K562 (cell line): Measurements from ENCODE around the gene RASSF10. TPM values are rescaled to one million over a fixed set of nuclear protein-coding genes. Genes with fewer than 3 reads are reported as not detected.

Experiments
- ATAC-seq: fragments of 200-7000 bp; cut with Tn5 transposase; 3 replicates; pipeline ENCODE4 v1.9.1; 2020; ENCODE audit warnings: moderate library complexity
- BruUV-seq: library from RNA; stranded (reverse); fragments of 400-500 nt; replicated peaks from 2 replicates; lab custom pipeline; 2021; lab: Mats Ljungman, UMichigan
- CTCF ChIA-PET: fragments of 300-600 bp; formaldehyde crosslinking; extraction: SDS; loops from one replicate; lab custom pipeline; 2021; ENCODE audit warnings: low intra/inter-chr PET ratio; lab: Yijun Ruan, JAX
- POLR2A ChIA-PET: fragments of 300-600, 350-650 bp; sonication (Branson Sonifier 250); formaldehyde crosslinking; extraction: SDS; loops from one replicate; lab custom pipeline; 2021; ENCODE audit warnings: antibody characterized with exemption, inconsistent platforms; lab: Yijun Ruan, JAX
- DNase-seq, 4 experiments: peaks; one replicate each; pipeline versions ENCODE4 v3.0.0 to v3.0.0-alpha.2; 2011 to 2018; ENCODE audit warnings: low spot score in 3 of 4, mixed read lengths in 3 of 4; ENCODE audit errors: extremely low read depth in 1 of 4
- FAIRE-seq: peaks from 2 replicates; lab custom pipeline; 2011; peaks lifted over from hg19 to GRCh38; lab: Jason Lieb, UNC
- H2AFZ ChIP-seq: 2 replicates; pipeline ENCODE4 v1.6.0; 2011; ENCODE audit warnings: low read depth, low read length, control low read depth, inconsistent platforms
- H3K27ac ChIP-seq: fragments of 200-600 bp; 3 replicates; pipeline ENCODE4 v1.8.0; 2011; ENCODE audit warnings: low read depth, mild to moderate bottlenecking, control low read depth, inconsistent platforms, low read length, moderate library complexity, mixed read lengths; ENCODE audit errors: extremely low read depth
- H3K27me3 ChIP-seq, 2 experiments: fragments of 300-600 bp in 1 of 2; 2 replicates in 1 of 2; 3 replicates in 1 of 2; pipeline versions ENCODE4 v1.6.0 to v1.8.0; 2011; ENCODE audit warnings: inconsistent platforms in 2 of 2, low read length in 2 of 2, mild to moderate bottlenecking in 1 of 2, mixed read lengths in 1 of 2, moderate library complexity in 1 of 2; ENCODE audit not compliant: control insufficient read depth in 2 of 2, insufficient read depth in 2 of 2
- H3K36me3 ChIP-seq: fragments of 300-600 bp; 3 replicates; pipeline ENCODE4 v1.8.0; 2011; ENCODE audit warnings: mild to moderate bottlenecking, low read length, inconsistent platforms; ENCODE audit not compliant: control insufficient read depth, insufficient read depth
- H3K4me1 ChIP-seq, 2 experiments: fragments of 200-600 bp in 1 of 2; replicated peaks in 1 of 2; 2 replicates in 1 of 2; 3 replicates in 1 of 2; pipeline versions ENCODE4 v1.5.1 to v1.8.0; 2011; ENCODE audit warnings: inconsistent platforms in 2 of 2, low read length in 2 of 2, mild to moderate bottlenecking in 1 of 2, mixed read lengths in 1 of 2, moderate library complexity in 1 of 2; ENCODE audit not compliant: control insufficient read depth in 2 of 2, insufficient read depth in 2 of 2
- H3K4me2 ChIP-seq: 2 replicates; pipeline ENCODE4 v1.6.1; 2011; ENCODE audit warnings: low read length, control low read depth, inconsistent platforms, mixed read lengths; ENCODE audit not compliant: insufficient read depth
- H3K4me3 ChIP-seq: fragments of 200-600 bp; sonication (generic), shearing (Covaris generic); 2 replicates; pipeline ENCODE4 v1.5.1; 2016; ENCODE audit warnings: control low read depth, inconsistent platforms
- H3K79me2 ChIP-seq: fragments of 200-600 bp; 3 replicates; pipeline ENCODE4 v1.8.0; 2011; ENCODE audit warnings: low read length, inconsistent platforms; ENCODE audit not compliant: control insufficient read depth, insufficient read depth
- H3K9ac ChIP-seq, 2 experiments: 2 replicates each; pipeline versions ENCODE4 v1.6.0 to v1.6.1; 2011; ENCODE audit warnings: low read depth in 2 of 2, low read length in 2 of 2, control low read depth in 1 of 2, inconsistent platforms in 1 of 2, mild to moderate bottlenecking in 1 of 2, mixed read lengths in 1 of 2; ENCODE audit not compliant: insufficient read depth in 1 of 2
- H3K9me1 ChIP-seq: one replicate; pipeline ENCODE4 v1.6.0; 2011; ENCODE audit warnings: inconsistent platforms, mild to moderate bottlenecking, low read length, moderate library complexity; ENCODE audit not compliant: control insufficient read depth, insufficient read depth
- H3K9me3 ChIP-seq: replicated peaks from 2 replicates; pipeline ENCODE4 v1.5.1; 2011; ENCODE audit warnings: low read depth, low read length, inconsistent platforms; ENCODE audit not compliant: control insufficient read depth, insufficient read depth
- H4K20me1 ChIP-seq: replicated peaks from 2 replicates; pipeline ENCODE4 v1.6.1; 2011; ENCODE audit warnings: low read length, inconsistent platforms, mixed read lengths; ENCODE audit not compliant: control insufficient read depth, insufficient read depth
- ARID1B ChIP-seq: fragments of 450-650 bp; IDR thresholded peaks from 2 replicates; pipeline ENCODE4 v1.6.1; 2016; ENCODE audit warnings: antibody characterized with exemption, mild to moderate bottlenecking, inconsistent platforms
- HES1 ChIP-seq: fragments of 450-650 bp; IDR thresholded peaks from 2 replicates; pipeline ENCODE4 v1.6.1; 2016; ENCODE audit warnings: low read depth, mild to moderate bottlenecking, moderate library complexity
- NFIC ChIP-seq: fragments of 450-650 bp; IDR thresholded peaks from 2 replicates; pipeline ENCODE4 v1.6.1; 2017; ENCODE audit warnings: mild to moderate bottlenecking, inconsistent platforms
- NFXL1 ChIP-seq: fragments of 450-650 bp; formaldehyde crosslinking; IDR thresholded peaks from 2 replicates; pipeline ENCODE4 v1.4.0; 2021; ENCODE audit warnings: mild to moderate bottlenecking
- OTX1 ChIP-seq: fragments of 450-650 bp; formaldehyde crosslinking; IDR thresholded peaks from 2 replicates; pipeline ENCODE4 v1.4.0; 2022; ENCODE audit warnings: mild to moderate bottlenecking
- POLR2A ChIP-seq: fragments of 450-650 bp; conservative IDR thresholded peaks from 2 replicates; pipeline ENCODE4 v1.6.1; 2016
- POLR2B ChIP-seq: fragments of 450-650 bp; IDR thresholded peaks from 2 replicates; pipeline ENCODE4 v1.6.1; 2018; ENCODE audit warnings: low read depth; ENCODE audit not compliant: partially characterized antibody
- RBFOX2 ChIP-seq: fragments of 200-400 bp; formaldehyde crosslinking; IDR thresholded peaks from 2 replicates; pipeline ENCODE4 v1.6.1; 2017; ENCODE audit warnings: low read depth, mild to moderate bottlenecking, low read length, moderate library complexity
- SPI1 ChIP-seq: IDR thresholded peaks from 2 replicates; pipeline ENCODE4 v1.6.1; 2011; ENCODE audit warnings: low read depth, low read length, control low read depth, borderline replicate concordance
- SUPT5H ChIP-seq: fragments of 450-650 bp; IDR thresholded peaks from 2 replicates; pipeline ENCODE4 v1.6.1; 2016
- WGBS: fragments of 100-300 bp; shearing (Covaris generic); methylation state at CpG from one replicate; pipeline ENCODE4 v1.1.6; 2016; ENCODE audit warnings: low coverage, mixed read lengths; ENCODE audit not compliant: insufficient coverage; ENCODE audit errors: missing lambda C conversion rate; 5-methylcytosine and 5-hydroxymethylcytosine counted together
- in situ Hi-C: fragments of 300-500 bp; cut with MboI; formaldehyde crosslinking; loops from 4 replicates; pipeline ENCODE4 v1.15.0; 2018; ENCODE audit warnings: inconsistent platforms, mixed read lengths
- intact Hi-C: fragments of 100-400 bp; cut with micrococcal nuclease; formaldehyde crosslinking; loops from 2 replicates; pipeline ENCODE4 v1.14.2; 2022
- polyA plus RNA-seq, 8 experiments: library from polyadenylated mRNA; depleted of rRNA in 4 of 8; stranded (reverse) in 5 of 8; unstranded in 3 of 8; fragments of >200 nt; fragmentation: Nextera tagmentation in 2 of 8; fragmentation: Illumina TruSeq in 1 of 8; extraction: Ambion mirVana in 2 of 8; extraction: Trizol in 1 of 8; gene quantifications; 2 replicates each; pipeline versions ENCODE4 v1.2.1 to v1.2.3, GENCODE V29; 2011 to 2014; ENCODE audit warnings: inconsistent platforms in 1 of 8, missing spikeins in 1 of 8
- total RNA-seq, 7 experiments: library from RNA; depleted of rRNA in 6 of 7; stranded (reverse); fragments of >200 nt in 6 of 7; fragmentation: Illumina TruSeq in 2 of 7; extraction: Trizol in 2 of 7; gene quantifications; 2 replicates each; pipeline versions ENCODE4 v1.2.1 to v1.2.3, GENCODE V29; 2011 to 2021; ENCODE audit warnings: low replicate concordance in 1 of 7
- TF ChIP-seq, protein P1 (sequence below): fragments of 450-650 bp; IDR thresholded peaks from 2 replicates; pipeline ENCODE4 v1.6.1; 2016; ENCODE audit warnings: mild to moderate bottlenecking

The RASSF10 gene
- total and polyA plus RNA-seq, 9 of the 15 experiments (the other 6 are each of a cell fraction or from before 2014, with no cell fraction given): not detected

GRCh38 chr11:12973528-12974181 is 35.5 kb upstream of the RASSF10 start:
- Histone ChIP-seq H3K9ac (no peak overlapping the region), H3K9me3 (no peaks in the 10 kb centered on the region), H3K36me3 (peaks cover 65% of the 10 kb centered on the region), H3K27me3 (no peaks in the 10 kb centered on the region), H3K79me2 (peaks cover 27% of the 10 kb centered on the region), H3K27ac (no peak overlapping the region), H2AFZ (no peak overlapping the region)
- DNase-seq: no peak
- BruUV-seq: no TSS peak
- in situ Hi-C loops (no loop called here), intact Hi-C loops (no loop called here)
- 92% methylated on average over 1 of the region's 1 CpG for WGBS
- POLR2A ChIA-PET: interaction anchor here (0.6 to 2.1 kb wide), 6 partner anchors 11 to 647 kb away, joined by 3 to 10 read pairs (median 6); no protein-coding TSS in a partner anchor
- CTCF ChIA-PET: no interaction called here
- ATAC-seq: no peak
- peak; percentile 52 for TF ChIP-seq NFIC
- TF ChIP-seq HES1: no peak
- TF ChIP-seq, all 486 proteins: peak for 1
- Histone ChIP-seq H4K20me1 (peaks cover 10% of the 10 kb centered on the region; the same call in 1 of the 2 replicates), H3K9me1 (no peaks in the 10 kb centered on the region), H3K4me1 (peaks cover 0 to 7% of the 10 kb centered on the region in 2 experiments; a peak in 3 of 5 replicates), H3K4me3 (no peak overlapping the region), H3K4me2 (no peak overlapping the region)
- no peak for FAIRE-seq

- H4K20me1 ChIP-seq: peaks cover 19% of the 10 kb centered on the region; the same call in 1 of the 2 replicates
- intact Hi-C loops: no loop called here
- ChIA-PET POLR2A (interaction anchor here (0.8 to 1.5 kb wide), 4 partner anchors 7 to 44 kb away, joined by 3 to 7 read pairs (median 4); no protein-coding TSS in a partner anchor), CTCF (no interaction called here)
- DNase-seq (no peak), FAIRE-seq (no peak), ATAC-seq (no peak)
- WGBS: 7% methylated on average over 2 of the region's 2 CpGs
- TF ChIP-seq RBFOX2: 0 out of 2 replicates have a peak, but pooled peaks have one; percentile 26
- TF ChIP-seq POLR2B: peak; percentile 43
- TF ChIP-seq NFXL1 (CRISPR knock-in tag): no peak
- peak; percentile 60 for TF ChIP-seq POLR2A
- 0 out of 2 replicates have a peak, but pooled peaks have one; percentile 33 for TF ChIP-seq OTX1 (CRISPR knock-in tag)
- peak; percentile 21; the same call in 1 of the 2 replicates for TF ChIP-seq ARID1B
- TF ChIP-seq, protein P1, sequence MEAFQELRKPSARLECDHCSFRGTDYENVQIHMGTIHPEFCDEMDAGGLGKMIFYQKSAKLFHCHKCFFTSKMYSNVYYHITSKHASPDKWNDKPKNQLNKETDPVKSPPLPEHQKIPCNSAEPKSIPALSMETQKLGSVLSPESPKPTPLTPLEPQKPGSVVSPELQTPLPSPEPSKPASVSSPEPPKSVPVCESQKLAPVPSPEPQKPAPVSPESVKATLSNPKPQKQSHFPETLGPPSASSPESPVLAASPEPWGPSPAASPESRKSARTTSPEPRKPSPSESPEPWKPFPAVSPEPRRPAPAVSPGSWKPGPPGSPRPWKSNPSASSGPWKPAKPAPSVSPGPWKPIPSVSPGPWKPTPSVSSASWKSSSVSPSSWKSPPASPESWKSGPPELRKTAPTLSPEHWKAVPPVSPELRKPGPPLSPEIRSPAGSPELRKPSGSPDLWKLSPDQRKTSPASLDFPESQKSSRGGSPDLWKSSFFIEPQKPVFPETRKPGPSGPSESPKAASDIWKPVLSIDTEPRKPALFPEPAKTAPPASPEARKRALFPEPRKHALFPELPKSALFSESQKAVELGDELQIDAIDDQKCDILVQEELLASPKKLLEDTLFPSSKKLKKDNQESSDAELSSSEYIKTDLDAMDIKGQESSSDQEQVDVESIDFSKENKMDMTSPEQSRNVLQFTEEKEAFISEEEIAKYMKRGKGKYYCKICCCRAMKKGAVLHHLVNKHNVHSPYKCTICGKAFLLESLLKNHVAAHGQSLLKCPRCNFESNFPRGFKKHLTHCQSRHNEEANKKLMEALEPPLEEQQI: no peak
- TF ChIP-seq SPI1: peak; percentile 87; the same call in 1 of the 2 replicates
- TF ChIP-seq SUPT5H: peak; percentile 56; the same call in 1 of the 2 replicates
- H3K27ac ChIP-seq: no peak overlapping the region
- peaks cover 36% of the 10 kb centered on the region for H3K79me2 ChIP-seq
- no peaks in the 10 kb centered on the region for H3K9me3 ChIP-seq
- peaks cover 73% of the 10 kb centered on the region for H3K36me3 ChIP-seq
- in situ Hi-C loops: no loop called here
- H3K9ac ChIP-seq: no peak overlapping the region
- H3K4me2 ChIP-seq: no peak overlapping the region
- no peak overlapping the region for H3K4me3 ChIP-seq
- BruUV-seq: no TSS peak
- peaks cover 2% of the 10 kb centered on the region for H3K9me1 ChIP-seq
- no peak overlapping the region for H2AFZ ChIP-seq
- no peaks in the 10 kb centered on the region for H3K27me3 ChIP-seq
- peaks cover under 1 to 11% of the 10 kb centered on the region in 2 experiments; a peak in 2 of 5 replicates for H3K4me1 ChIP-seq
These were observed 33.9 kb upstream of the RASSF10 start for GRCh38 chr11:12975195-12975594.
